MM.1S (cell line): Measurements from ENCODE around the gene NIT2.

Experiments
- DNase-seq: peaks from one replicate; pipeline ENCODE4 v3.0.0-alpha.2; 2015
- H2AFZ ChIP-seq: fragments of 300-600 bp; sonication (generic); 2 replicates; pipeline ENCODE4 v1.6.0; 2016; ENCODE audit warnings: antibody characterized with exemption, low read length
- H3F3A ChIP-seq: fragments of 300-600 bp; sonication (generic); 2 replicates; pipeline ENCODE4 v1.6.1; 2016; ENCODE audit warnings: mild to moderate bottlenecking, antibody characterized with exemption, low read length, moderate library complexity, mixed read lengths; ENCODE audit not compliant: insufficient read depth
- H3K27ac ChIP-seq: fragments of 300-600 bp; sonication (generic); 2 replicates; pipeline ENCODE4 v1.5.1; 2016; ENCODE audit warnings: mild to moderate bottlenecking, low read length
- H3K27me3 ChIP-seq: fragments of 300-600 bp; sonication (generic); replicated peaks from 2 replicates; pipeline ENCODE4 v1.6.0; 2016; ENCODE audit warnings: low read length; ENCODE audit not compliant: insufficient read depth
- H3K36me3 ChIP-seq: fragments of 300-600 bp; sonication (generic); replicated peaks from 2 replicates; pipeline ENCODE4 v1.6.1; 2016; ENCODE audit warnings: mild to moderate bottlenecking, low read length, mixed read lengths; ENCODE audit not compliant: insufficient read depth
- H3K4me1 ChIP-seq: fragments of 300-600 bp; sonication (generic); 2 replicates; pipeline ENCODE4 v1.6.1; 2016; ENCODE audit warnings: low read length, mixed read lengths
- H3K4me2 ChIP-seq: fragments of 300-600 bp; sonication (generic); 2 replicates; pipeline ENCODE4 v1.6.0; 2016; ENCODE audit warnings: low read depth, low read length
- H3K4me3 ChIP-seq: fragments of 300-600 bp; sonication (generic); 2 replicates; pipeline ENCODE4 v1.5.1; 2016; ENCODE audit warnings: low read length, mixed read lengths
- H3K79me2 ChIP-seq: fragments of 300-600 bp; sonication (generic); 2 replicates; pipeline ENCODE4 v1.6.1; 2016; ENCODE audit warnings: mixed run types, low read length, mixed read lengths
- H3K9ac ChIP-seq: fragments of 300-600 bp; sonication (generic); 2 replicates; pipeline ENCODE4 v1.6.1; 2016; ENCODE audit warnings: low read length, mixed read lengths
- H3K9me2 ChIP-seq: fragments of 300-600 bp; sonication (generic); replicated peaks from 2 replicates; pipeline ENCODE4 v1.6.1; 2016; ENCODE audit warnings: mild to moderate bottlenecking, low read length, mixed read lengths; ENCODE audit not compliant: insufficient read depth
- H3K9me3 ChIP-seq: fragments of 300-600 bp; sonication (generic); replicated peaks from 2 replicates; pipeline ENCODE4 v1.6.1; 2016; ENCODE audit warnings: mild to moderate bottlenecking, low read length, mixed read lengths; ENCODE audit not compliant: insufficient read depth
- H4K20me1 ChIP-seq: fragments of 300-600 bp; sonication (generic); 2 replicates; pipeline ENCODE4 v1.6.1; 2016; ENCODE audit warnings: mild to moderate bottlenecking, low read length, moderate library complexity, mixed read lengths; ENCODE audit not compliant: insufficient read depth
- EZH2 ChIP-seq: fragments of 300-600 bp; sonication (generic); optimal IDR thresholded peaks from 2 replicates; pipeline ENCODE3; 2017; ENCODE audit warnings: low read depth, mild to moderate bottlenecking, antibody characterized with exemption, low read length, mixed read lengths
- EZH2phosphoT487 ChIP-seq: fragments of 300-600 bp; sonication (generic); IDR thresholded peaks from 2 replicates; pipeline ENCODE4 v1.6.1; 2018; ENCODE audit warnings: antibody characterized with exemption, low read length
- TF ChIP-seq, protein P1 (sequence below): fragments of 300-600 bp; sonication (generic); IDR thresholded peaks from 2 replicates; pipeline ENCODE4 v1.5.1; 2016; ENCODE audit warnings: antibody characterized with exemption, low read length, mixed read lengths

The NIT2 gene

DNA sequence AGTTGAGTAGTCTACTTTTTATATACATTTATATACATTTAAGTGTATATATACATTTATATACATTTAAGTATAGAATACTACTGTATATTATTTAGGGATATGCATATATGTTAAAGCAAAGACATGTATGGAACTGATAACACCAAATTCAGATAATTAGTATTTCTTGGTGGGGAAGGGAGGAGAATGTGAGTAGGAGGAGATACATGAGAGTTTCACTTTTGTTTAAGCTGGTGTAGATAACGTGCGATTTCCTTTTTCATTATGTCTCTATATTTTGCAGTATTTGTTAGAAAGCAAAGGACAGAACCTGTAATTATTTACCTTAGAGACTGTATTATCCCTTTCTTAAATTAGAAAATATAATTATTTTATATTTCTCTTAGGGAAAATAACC lies 16.6 kb upstream of the NIT2 start:
- Histone ChIP-seq H3K27ac (no peak overlapping the region), H3F3A (no peaks in the 10 kb centered on the region), H3K9ac (no peak overlapping the region)

GRCh38 chr3:100319951-100320350 lies 14.6 kb upstream of the NIT2 start:
- H3K36me3 ChIP-seq = no peaks in the 10 kb centered on the region

More for the DNA sequence above, 16.6 kb upstream of the NIT2 start:
- peak; percentile 30 for DNase-seq
- Histone ChIP-seq H4K20me1 (no peaks in the 10 kb centered on the region), H3K4me1 (peaks cover 7% of the 10 kb centered on the region; the same call in 1 of the 2 replicates), H3K9me2 (no peaks in the 10 kb centered on the region), H3K4me2 (no peak overlapping the region), H3K27me3 (no peaks in the 10 kb centered on the region), H3K79me2 (no peaks in the 10 kb centered on the region), H3K36me3 (no peaks in the 10 kb centered on the region), H3K9me3 (no peaks in the 10 kb centered on the region), H2AFZ (no peak overlapping the region), H3K4me3 (no peak overlapping the region)
- TF ChIP-seq, protein P1, sequence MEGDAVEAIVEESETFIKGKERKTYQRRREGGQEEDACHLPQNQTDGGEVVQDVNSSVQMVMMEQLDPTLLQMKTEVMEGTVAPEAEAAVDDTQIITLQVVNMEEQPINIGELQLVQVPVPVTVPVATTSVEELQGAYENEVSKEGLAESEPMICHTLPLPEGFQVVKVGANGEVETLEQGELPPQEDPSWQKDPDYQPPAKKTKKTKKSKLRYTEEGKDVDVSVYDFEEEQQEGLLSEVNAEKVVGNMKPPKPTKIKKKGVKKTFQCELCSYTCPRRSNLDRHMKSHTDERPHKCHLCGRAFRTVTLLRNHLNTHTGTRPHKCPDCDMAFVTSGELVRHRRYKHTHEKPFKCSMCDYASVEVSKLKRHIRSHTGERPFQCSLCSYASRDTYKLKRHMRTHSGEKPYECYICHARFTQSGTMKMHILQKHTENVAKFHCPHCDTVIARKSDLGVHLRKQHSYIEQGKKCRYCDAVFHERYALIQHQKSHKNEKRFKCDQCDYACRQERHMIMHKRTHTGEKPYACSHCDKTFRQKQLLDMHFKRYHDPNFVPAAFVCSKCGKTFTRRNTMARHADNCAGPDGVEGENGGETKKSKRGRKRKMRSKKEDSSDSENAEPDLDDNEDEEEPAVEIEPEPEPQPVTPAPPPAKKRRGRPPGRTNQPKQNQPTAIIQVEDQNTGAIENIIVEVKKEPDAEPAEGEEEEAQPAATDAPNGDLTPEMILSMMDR = no peak
- TF ChIP-seq EZH2phosphoT487 (no peak), EZH2 (no peak)

DNA sequence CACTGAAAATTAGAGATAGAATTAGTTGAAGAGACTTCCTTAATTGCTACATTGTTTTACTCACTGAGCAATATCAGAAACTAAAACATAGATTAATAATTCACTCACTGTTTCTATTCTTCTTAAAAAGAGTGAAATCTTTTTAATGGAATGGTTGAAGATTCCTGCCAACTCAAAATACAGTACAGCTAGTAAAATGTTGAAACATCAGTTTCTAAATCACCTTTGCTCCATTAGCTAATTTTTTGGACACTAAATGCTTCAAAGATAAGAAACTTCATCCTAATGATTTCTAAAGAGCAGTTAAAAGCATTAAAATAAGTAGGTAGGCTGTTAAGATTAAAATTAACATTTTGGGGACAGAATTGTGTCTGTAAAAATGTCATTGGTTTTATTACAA lies 10.5 kb upstream of the NIT2 start:
- Histone ChIP-seq H3K9me3 (no peaks in the 10 kb centered on the region), H3K79me2 (no peaks in the 10 kb centered on the region), H3K27me3 (no peaks in the 10 kb centered on the region), H3K36me3 (no peaks in the 10 kb centered on the region), H3F3A (no peaks in the 10 kb centered on the region), H3K4me2 (no peak overlapping the region), H3K4me3 (no peak overlapping the region), H2AFZ (no peak overlapping the region), H4K20me1 (no peaks in the 10 kb centered on the region), H3K9ac (no peak overlapping the region), H3K4me1 (no peaks in the 10 kb centered on the region), H3K9me2 (no peaks in the 10 kb centered on the region), H3K27ac (no peak overlapping the region)
- DNase-seq = no peak
- TF ChIP-seq, protein P1 = no peak
- TF ChIP-seq EZH2 = no peak

More at GRCh38 chr3:100319951-100320350, 14.6 kb upstream of the NIT2 start:
- peaks cover 7% of the 10 kb centered on the region; the same call in 1 of the 2 replicates for H3K4me1 ChIP-seq
- no peak overlapping the region for H3K4me2 ChIP-seq
- TF ChIP-seq, protein P1 = no peak
- no peak for TF ChIP-seq EZH2
- TF ChIP-seq EZH2phosphoT487 = no peak
- H3K9ac ChIP-seq = no peak overlapping the region
- no peak overlapping the region for H3K27ac ChIP-seq
- H3F3A ChIP-seq = no peaks in the 10 kb centered on the region
- no peak overlapping the region for H3K4me3 ChIP-seq
- no peaks in the 10 kb centered on the region for H4K20me1 ChIP-seq
- DNase-seq = no peak
- H2AFZ ChIP-seq = no peak overlapping the region
- no peaks in the 10 kb centered on the region for H3K9me3 ChIP-seq
- no peaks in the 10 kb centered on the region for H3K27me3 ChIP-seq
- no peaks in the 10 kb centered on the region for H3K9me2 ChIP-seq
- no peaks in the 10 kb centered on the region for H3K79me2 ChIP-seq
